Measurements from ENCODE around the gene HSD17B2. TPM values are rescaled to one million over a fixed set of nuclear protein-coding genes. Genes with fewer than 3 reads are reported as not detected.

The HSD17B2 gene
- total RNA-seq, 2 donors from 2014 or later, result 44.6 to 69.2 TPM

DNA sequence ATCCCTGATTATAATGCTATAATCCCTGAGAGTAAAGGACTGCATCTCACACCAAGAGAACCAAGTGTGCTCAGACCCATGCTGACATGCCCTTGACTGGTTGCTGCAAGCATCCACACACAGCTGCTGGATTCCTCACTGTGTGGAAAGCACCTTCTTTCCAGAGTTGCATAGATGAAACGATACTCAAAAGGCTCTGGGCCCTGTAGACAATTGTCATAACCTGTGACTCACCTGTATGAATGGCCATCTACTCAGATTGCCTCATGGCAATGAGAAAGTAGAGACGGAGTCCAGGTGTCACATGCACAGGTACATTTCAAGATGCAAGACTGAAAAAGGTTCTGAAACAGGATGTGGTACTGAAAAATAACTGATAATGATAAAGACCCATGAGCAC, 76.9 kb downstream of the HSD17B2 start:
- Histone ChIP-seq H3K4me3 (no peak overlapping the region), H3K4me1 (no peaks in the 10 kb centered on the region), H3K36me3 (no peaks in the 10 kb centered on the region), H3K27me3 (no peaks in the 10 kb centered on the region), H3K9ac (ENCODE audit: low read depth in 2 of 2, low read length in 2 of 2) (no peak overlapping the region), H3K27ac (no peak overlapping the region), H3K9me3 (no peaks in the 10 kb centered on the region)
- intact Hi-C loops (cut with DNase I), result no loop called here
- TF ChIP-seq, protein P1, sequence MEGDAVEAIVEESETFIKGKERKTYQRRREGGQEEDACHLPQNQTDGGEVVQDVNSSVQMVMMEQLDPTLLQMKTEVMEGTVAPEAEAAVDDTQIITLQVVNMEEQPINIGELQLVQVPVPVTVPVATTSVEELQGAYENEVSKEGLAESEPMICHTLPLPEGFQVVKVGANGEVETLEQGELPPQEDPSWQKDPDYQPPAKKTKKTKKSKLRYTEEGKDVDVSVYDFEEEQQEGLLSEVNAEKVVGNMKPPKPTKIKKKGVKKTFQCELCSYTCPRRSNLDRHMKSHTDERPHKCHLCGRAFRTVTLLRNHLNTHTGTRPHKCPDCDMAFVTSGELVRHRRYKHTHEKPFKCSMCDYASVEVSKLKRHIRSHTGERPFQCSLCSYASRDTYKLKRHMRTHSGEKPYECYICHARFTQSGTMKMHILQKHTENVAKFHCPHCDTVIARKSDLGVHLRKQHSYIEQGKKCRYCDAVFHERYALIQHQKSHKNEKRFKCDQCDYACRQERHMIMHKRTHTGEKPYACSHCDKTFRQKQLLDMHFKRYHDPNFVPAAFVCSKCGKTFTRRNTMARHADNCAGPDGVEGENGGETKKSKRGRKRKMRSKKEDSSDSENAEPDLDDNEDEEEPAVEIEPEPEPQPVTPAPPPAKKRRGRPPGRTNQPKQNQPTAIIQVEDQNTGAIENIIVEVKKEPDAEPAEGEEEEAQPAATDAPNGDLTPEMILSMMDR (IDR thresholded peaks at IDR 0.05), result no peak
- no peak for DNase-seq

DNA sequence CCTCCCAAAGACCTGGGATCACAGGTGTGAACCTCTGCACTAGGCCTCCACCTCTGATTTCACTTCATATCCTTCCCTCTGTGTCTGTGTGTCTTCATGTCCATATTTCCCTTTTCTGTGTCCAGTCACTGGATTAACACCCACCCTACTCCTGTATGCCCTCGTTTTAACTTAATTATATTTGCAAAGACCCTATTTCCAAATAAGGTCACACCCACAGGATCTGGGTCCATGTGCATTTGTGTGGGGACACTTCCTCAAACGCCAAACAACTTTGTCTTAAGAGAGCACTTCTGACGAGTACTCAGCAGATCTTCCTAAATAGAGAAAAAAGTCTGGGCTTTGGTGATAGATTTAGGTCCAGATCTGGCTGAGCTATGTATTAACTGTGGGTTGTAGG, 78.7 kb downstream of the HSD17B2 start:
- Histone ChIP-seq H3K36me3 (no peaks in the 10 kb centered on the region), H3K9ac (ENCODE audit: low read depth in 2 of 2, low read length in 2 of 2) (no peak overlapping the region), H3K4me3 (no peak overlapping the region), H3K9me3 (no peaks in the 10 kb centered on the region), H3K4me1 (no peaks in the 10 kb centered on the region), H3K27ac (no peak overlapping the region), H3K27me3 (no peaks in the 10 kb centered on the region)
- TF ChIP-seq, protein P1 (IDR thresholded peaks at IDR 0.05), result no peak
- no peak for DNase-seq
- intact Hi-C loops (cut with DNase I), result no loop called here

DNA sequence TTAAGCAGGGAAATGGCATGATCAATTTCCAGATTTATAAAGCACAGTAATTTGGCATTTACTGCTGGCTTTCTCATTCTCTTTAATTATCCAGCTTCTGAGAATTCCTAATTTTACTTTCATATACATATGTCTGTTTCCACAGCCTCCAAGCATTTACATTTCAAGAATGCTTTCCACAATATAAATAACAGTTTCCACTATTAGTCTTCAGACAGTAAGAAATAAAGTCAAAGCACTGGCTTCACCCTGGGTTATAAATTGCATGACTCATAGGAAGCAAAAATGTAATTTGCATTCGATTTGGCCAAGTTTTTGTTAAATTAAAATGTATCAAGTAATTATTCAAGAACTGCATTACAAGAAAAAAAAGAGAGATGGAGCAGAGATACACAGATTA, 81.5 kb downstream of the HSD17B2 start:
- Histone ChIP-seq H3K9me3 (no peaks in the 10 kb centered on the region), H3K27me3 (no peaks in the 10 kb centered on the region), H3K9ac (ENCODE audit: low read depth in 2 of 2, low read length in 2 of 2) (no peak overlapping the region), H3K4me3 (no peak overlapping the region), H3K36me3 (no peaks in the 10 kb centered on the region), H3K4me1 (no peaks in the 10 kb centered on the region), H3K27ac (no peak overlapping the region)
- TF ChIP-seq, protein P1 (IDR thresholded peaks at IDR 0.05), result no peak
- intact Hi-C loops (cut with DNase I), result no loop called here
- DNase-seq, result no peak

DNA sequence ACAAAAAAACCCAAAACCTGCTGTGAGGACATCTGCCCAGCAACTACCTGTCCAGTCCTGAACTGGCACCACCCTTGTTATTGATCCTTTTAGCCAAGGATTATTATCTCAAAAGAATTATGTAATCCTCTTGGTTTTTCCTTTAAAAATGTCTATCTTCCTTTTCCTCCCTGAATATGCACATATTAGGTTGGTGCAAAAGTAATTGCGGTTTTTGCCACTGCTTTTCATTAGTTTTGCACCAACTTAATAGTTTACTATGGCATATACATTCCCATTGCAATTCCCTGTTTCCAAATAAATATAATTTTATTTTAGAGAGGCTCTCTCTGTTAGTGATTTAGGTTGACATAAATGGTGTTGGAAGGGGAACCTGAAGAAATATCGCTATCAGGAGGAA, 83.7 kb downstream of the HSD17B2 start:
- no peaks in the 10 kb centered on the region for H3K36me3 ChIP-seq
- H3K9me3 ChIP-seq, result no peaks in the 10 kb centered on the region
- DNase-seq, result no peak
- H3K27me3 ChIP-seq, result no peaks in the 10 kb centered on the region
- intact Hi-C loops (cut with DNase I), result no loop called here
- TF ChIP-seq, protein P1 (IDR thresholded peaks at IDR 0.05), result no peak
- no peak overlapping the region for H3K27ac ChIP-seq
- H3K9ac ChIP-seq (ENCODE audit: low read depth in 2 of 2, low read length in 2 of 2), result no peak overlapping the region
- no peaks in the 10 kb centered on the region for H3K4me1 ChIP-seq
- H3K4me3 ChIP-seq, result no peak overlapping the region

DNA sequence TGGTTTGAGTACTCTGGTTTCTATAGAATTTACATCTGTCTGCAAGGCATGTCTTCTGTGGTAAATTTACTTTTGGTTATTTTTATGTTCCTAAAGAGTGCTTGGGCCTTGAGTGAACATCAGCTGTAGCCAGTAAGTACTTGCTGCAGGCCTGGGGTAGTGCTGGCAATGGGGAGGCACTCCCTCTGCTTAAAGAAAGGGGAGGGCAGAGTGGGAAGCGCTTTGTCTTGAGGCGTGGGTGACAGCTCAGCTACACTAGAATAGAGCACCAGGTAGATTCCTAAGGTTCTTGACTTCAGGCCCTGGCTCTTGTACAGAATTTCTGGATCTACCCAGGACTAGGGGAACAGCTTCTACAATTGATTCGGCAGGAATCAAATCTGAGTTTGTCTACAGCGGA, 84.4 kb downstream of the HSD17B2 start:
- H3K27me3 ChIP-seq, result no peaks in the 10 kb centered on the region
- H3K4me3 ChIP-seq, result no peak overlapping the region
- no peak overlapping the region for H3K9ac ChIP-seq (ENCODE audit: low read depth in 2 of 2, low read length in 2 of 2)
- TF ChIP-seq, protein P1 (IDR thresholded peaks at IDR 0.05), result no peak
- no peaks in the 10 kb centered on the region for H3K4me1 ChIP-seq
- no peaks in the 10 kb centered on the region for H3K36me3 ChIP-seq
- intact Hi-C loops (cut with DNase I), result no loop called here
- DNase-seq, result no peak
- H3K27ac ChIP-seq, result no peak overlapping the region
- H3K9me3 ChIP-seq, result no peaks in the 10 kb centered on the region

DNA sequence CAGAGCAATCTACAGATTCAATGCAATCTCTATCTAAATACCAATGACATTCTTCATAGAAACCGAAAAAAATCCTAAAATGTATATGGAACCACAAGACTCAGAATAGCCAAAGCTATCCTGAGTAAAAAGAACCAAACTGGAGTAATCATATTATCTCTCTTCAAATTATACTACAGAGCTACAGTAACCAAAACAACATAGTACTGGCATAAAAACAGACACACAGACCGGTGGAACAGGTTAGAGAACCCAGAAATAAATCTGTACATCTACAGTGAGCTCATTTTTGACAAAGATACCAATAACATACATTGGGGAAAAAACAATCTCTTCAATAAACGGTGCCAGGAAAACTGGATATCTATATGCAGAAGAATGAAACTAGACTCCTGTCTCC, 89.6 kb downstream of the HSD17B2 start:
- Histone ChIP-seq H3K9ac (ENCODE audit: low read depth in 2 of 2, low read length in 2 of 2) (no peak overlapping the region), H3K27ac (no peak overlapping the region), H3K4me1 (no peaks in the 10 kb centered on the region), H3K27me3 (no peaks in the 10 kb centered on the region), H3K4me3 (no peak overlapping the region), H3K9me3 (no peaks in the 10 kb centered on the region), H3K36me3 (no peaks in the 10 kb centered on the region)
- DNase-seq, result no peak
- intact Hi-C loops (cut with DNase I), result no loop called here
- TF ChIP-seq, protein P1 (IDR thresholded peaks at IDR 0.05), result no peak
